Skeletal muscle satellite cell (primary cell): Measurements from ENCODE around the gene RET.
"Not testable (repeated sequence)": the region's sequence is repeated elsewhere in the genome, so short reads cannot be mapped to it uniquely, and the experiment has no call there.

Source experiments
- H3K27me3 ChIP-seq: 2 replicates; pipeline ENCODE4 v1.7.0; 2013; ENCODE audit warnings: low read length; ENCODE audit not compliant: control insufficient read depth, insufficient read depth
- H3K36me3 ChIP-seq: 2 replicates; pipeline ENCODE4 v1.7.0; 2013; ENCODE audit warnings: mild to moderate bottlenecking, control low read depth, low read length; ENCODE audit not compliant: insufficient read depth
- H3K4me1 ChIP-seq: 2 replicates; pipeline ENCODE4 v1.7.0; 2013; ENCODE audit warnings: low read length; ENCODE audit not compliant: control insufficient read depth, insufficient read depth
- H3K4me2 ChIP-seq: 2 replicates; pipeline ENCODE4 v1.7.0; 2013; ENCODE audit warnings: mild to moderate bottlenecking, low read length
- H3K4me3 ChIP-seq: 2 replicates; pipeline ENCODE4 v1.7.0; 2013; ENCODE audit warnings: low read length
- H3K9ac ChIP-seq: 2 replicates; pipeline ENCODE4 v1.7.0; 2013; ENCODE audit warnings: mild to moderate bottlenecking, low read depth, low read length, moderate library complexity
- H3K9me3 ChIP-seq: replicated peaks from 2 replicates; pipeline ENCODE4 v1.7.0; 2013; ENCODE audit warnings: mild to moderate bottlenecking, control low read depth, low read length

The RET gene

DNA sequence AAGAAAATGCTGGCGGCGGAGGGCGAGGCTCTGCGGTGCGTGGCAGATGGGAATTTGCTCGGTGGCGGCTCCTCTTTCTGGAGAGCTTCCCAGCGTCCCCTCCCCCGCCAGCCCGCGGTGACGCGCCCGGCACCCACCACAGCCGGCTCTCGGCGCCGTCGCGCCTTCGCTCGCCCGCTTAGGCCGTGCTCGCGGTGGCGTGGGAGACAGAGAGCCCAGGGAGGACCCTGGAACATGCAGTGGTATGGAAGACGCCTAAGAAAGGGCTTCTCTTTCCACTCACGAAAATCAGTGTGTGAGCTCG lies 60.8 kb downstream of the RET start:
- H3K4me2 ChIP-seq: peak overlapping the region; percentile 95
- H3K27me3 ChIP-seq: no peaks in the 10 kb centered on the region
- H3K4me3 ChIP-seq: peak overlapping the region; percentile 81
- H3K9me3 ChIP-seq: no peaks in the 10 kb centered on the region
- H3K9ac ChIP-seq: peak overlapping the region; percentile 99
- H3K4me1 ChIP-seq: peaks cover 30% of the 10 kb centered on the region
- H3K36me3 ChIP-seq: no peaks in the 10 kb centered on the region

DNA sequence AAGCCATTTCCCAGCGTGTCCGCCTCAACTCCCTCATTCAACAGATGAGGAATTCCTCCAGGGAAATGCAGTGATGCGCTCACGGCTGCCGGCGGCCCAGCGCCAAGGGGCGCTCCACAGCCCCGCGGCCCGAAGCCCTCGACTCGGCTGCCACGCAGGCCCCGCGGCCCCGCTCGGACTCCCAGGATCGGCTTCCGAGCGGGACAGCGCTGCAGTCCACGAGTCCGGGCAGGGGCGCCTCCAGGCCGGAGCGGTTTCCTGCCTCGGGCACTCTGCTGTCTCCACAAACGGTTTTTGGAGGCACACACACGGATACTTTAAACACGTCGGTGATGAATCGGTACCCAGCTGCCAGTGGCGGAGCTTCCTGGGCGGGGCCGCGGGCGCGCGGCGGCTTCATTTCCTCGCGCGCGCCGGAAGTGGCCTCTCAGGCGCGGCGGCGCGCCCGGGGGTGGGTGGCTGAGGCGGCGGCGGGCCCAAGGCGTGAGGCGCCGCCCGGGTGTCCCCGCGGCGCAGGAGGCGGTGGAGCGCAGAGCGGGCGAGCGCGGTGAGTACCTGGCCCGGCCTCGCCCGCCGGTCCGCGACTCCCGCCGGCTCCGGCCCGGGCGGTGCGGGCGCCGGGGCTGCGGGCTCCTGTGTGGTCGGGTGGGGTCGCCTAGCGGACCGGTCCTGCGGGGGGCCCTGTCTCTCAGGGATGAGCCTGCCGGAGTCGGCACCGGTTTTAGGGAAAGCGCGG lies 61.3 kb downstream of the RET start, which contains the start of gene CSGALNACT2:
TSS of gene CSGALNACT2 (plus strand) at position 425 of the 736 bp plus-strand sequence. CDS start 16,705 bp downstream, outside the sequence.
- Histone ChIP-seq H3K9ac (peak within 1 kb of the TSS; percentile 99), H3K36me3 (no peaks in the 10 kb centered on the region), H3K27me3 (no peaks in the 10 kb centered on the region), H3K9me3 (no peaks in the 10 kb centered on the region), H3K4me2 (peak within 1 kb of the TSS; percentile 95), H3K4me1 (peaks cover 36% of the 10 kb centered on the region), H3K4me3 (peak within 1 kb of the TSS; percentile 81)

DNA sequence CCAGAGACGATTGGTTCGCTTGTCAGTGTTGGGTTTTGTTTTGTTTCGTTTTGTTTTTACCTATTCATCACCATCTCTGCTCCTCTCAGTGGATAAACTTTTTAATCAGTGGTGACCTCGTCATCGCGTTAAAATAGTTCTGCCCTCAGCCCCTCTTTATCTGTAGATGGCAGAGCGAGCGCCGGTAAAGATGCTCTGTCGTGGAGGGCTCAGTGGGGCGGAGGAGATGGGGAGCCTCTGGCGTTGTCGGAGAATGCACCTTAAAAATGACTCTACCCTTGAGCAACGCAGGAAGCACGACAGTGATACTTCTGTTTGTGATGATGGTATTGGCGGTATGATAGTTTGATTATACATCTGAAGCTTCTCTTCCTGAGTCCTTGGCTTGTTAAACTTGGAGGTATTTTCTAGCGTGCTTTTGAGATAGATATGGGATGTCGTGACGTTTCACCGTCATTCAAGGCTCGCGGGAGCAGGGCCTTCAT lies 61.9 kb downstream of the RET start:
- Histone ChIP-seq H3K9me3 (no peaks in the 10 kb centered on the region), H3K4me2 (peak overlapping the region; percentile 95), H3K4me1 (peaks cover 41% of the 10 kb centered on the region), H3K4me3 (peak overlapping the region; percentile 81), H3K36me3 (no peaks in the 10 kb centered on the region), H3K9ac (peak overlapping the region; percentile 99), H3K27me3 (no peaks in the 10 kb centered on the region)

DNA sequence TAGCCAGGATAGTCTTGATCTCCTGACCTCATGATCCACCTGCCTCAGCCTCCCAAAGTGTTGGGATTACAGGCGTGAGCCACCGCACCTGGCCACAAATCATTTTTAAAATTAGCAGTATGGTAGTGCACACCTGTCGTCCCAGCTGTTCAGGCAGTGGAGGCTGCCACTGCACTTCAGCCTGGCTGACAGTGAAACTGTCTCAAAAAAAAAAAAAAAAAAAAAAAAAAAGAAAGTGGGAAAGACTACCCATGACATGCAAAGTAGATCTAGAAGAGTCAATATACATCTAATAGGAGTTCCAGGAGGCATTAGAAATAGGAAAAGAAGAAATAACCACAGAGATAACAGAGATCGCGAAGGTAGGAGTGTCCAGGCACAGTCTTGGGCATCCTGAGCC lies 64.6 kb downstream of the RET start:
- peaks cover 53% of the 10 kb centered on the region for H3K4me1 ChIP-seq

DNA sequence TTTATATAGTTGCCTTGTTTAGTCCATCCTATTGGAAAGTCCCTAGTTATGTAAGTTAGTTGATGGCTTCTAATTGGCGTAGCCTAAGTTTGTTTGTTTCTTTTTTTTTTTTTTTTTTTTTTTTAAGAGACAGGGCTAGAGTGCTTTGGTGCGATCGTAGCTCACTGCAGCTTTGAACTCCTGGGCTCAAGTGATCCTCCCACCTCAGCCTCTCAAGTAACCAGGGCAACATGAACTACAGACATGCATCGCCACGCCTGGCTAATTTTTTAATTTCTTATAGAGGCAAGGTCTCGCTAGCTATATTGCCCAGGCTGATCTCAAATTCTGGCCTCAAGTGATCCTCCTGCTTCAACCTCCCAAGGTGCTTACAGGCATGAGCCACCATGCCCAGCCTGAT lies 68.4 kb downstream of the RET start:
- Histone ChIP-seq H3K9me3 (no peaks in the 10 kb centered on the region), H3K9ac (no peak overlapping the region), H3K27me3 (no peaks in the 10 kb centered on the region), H3K36me3 (no peaks in the 10 kb centered on the region), H3K4me2 (no peak overlapping the region), H3K4me3 (no peak overlapping the region), H3K4me1 (peaks cover 39% of the 10 kb centered on the region)

More for the DNA sequence above, 64.6 kb downstream of the RET start:
- H3K27me3 ChIP-seq: no peaks in the 10 kb centered on the region
- no peaks in the 10 kb centered on the region for H3K9me3 ChIP-seq
- no peaks in the 10 kb centered on the region for H3K36me3 ChIP-seq
- peak overlapping the region; percentile 44 for H3K4me2 ChIP-seq
- H3K9ac ChIP-seq: no peak overlapping the region
- peak overlapping the region; percentile 42 for H3K4me3 ChIP-seq

DNA sequence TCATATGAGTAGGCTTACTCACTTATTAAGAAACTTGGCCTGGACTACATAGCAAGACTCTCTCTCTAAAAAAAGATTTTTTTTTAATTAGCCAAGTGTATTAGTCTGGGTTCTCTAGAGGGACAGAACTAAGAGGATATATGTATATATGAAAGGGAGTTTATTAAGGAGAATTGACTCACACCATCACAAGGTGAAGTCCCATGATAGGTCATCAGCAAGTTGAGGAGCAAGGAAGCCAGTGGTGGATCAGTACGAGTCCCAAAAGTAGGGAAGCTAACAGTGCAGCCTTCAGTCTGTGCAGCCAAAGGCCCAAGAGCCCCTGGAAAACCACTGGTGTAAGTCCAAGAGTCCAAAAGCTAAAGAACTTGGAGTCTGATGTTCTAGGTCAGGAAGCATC lies 69.1 kb downstream of the RET start:
- not testable (repeated sequence) for H3K4me2 ChIP-seq, H3K9ac ChIP-seq, H3K36me3 ChIP-seq, H3K27me3 ChIP-seq, H3K9me3 ChIP-seq, H3K4me3 ChIP-seq
- peaks cover 35% of the 10 kb centered on the region for H3K4me1 ChIP-seq

DNA sequence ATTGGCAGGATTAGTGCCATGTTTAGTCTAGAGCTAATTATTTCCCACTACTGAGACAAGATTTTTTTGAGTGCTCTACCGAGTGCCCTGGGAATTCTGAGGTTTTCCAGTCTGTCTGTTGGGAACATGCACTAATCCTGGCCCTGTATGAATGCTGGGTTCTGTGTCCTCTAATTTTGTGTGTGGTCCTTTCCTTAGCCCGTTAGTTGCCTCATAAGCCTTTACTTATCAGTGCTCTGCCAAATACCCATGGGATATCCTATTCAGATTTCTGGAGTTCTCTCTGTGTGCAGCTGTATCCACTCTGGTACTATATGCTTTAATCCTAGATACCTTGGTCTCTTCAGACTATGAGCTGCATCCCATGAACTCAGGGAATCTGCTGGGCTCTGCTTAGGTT lies 74.5 kb downstream of the RET start:
- peaks cover 22% of the 10 kb centered on the region for H3K4me1 ChIP-seq
- no peak overlapping the region for H3K4me2 ChIP-seq
- no peak overlapping the region for H3K4me3 ChIP-seq
- no peaks in the 10 kb centered on the region for H3K9me3 ChIP-seq
- H3K27me3 ChIP-seq: no peaks in the 10 kb centered on the region
- H3K9ac ChIP-seq: no peak overlapping the region
- peaks cover 7% of the 10 kb centered on the region for H3K36me3 ChIP-seq

DNA sequence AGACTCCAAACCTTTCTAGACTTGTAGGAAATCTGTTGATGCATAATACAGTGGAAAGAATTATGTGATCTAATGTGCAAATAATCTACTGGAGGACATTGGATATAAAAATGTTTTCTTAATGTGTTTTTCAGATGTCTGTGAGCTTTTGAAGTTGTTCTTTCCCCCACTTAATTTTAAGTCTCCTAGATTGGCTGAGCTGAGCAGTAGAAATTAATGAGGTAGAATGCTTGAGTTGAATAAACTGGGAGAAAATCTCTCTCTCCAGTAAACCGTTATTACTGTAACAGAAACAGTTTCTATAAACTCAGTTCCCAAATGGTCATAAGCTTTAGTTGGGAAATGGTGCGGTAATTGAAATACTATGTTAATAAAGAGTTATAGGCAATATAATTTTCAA lies 77.0 kb downstream of the RET start:
- Histone ChIP-seq H3K27me3 (no peaks in the 10 kb centered on the region), H3K4me2 (no peak overlapping the region), H3K9me3 (no peaks in the 10 kb centered on the region), H3K4me1 (peaks cover 28% of the 10 kb centered on the region), H3K36me3 (peaks cover 12% of the 10 kb centered on the region), H3K9ac (no peak overlapping the region), H3K4me3 (no peak overlapping the region)

DNA sequence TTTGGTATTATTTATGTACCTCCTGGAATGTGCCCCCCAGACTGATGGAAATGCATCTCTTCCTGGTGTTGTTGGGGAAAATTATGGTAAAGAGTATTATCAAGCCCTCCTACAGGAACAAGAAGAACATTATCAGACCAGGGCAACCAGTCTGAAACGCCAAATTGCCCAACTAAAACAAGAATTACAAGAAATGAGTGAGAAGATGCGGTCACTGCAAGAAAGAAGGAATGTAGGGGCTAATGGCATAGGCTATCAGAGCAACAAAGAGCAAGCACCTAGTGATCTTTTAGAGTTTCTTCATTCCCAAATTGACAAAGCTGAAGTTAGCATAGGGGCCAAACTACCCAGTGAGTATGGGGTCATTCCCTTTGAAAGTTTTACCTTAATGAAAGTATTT lies 78.4 kb downstream of the RET start:
- Histone ChIP-seq H3K36me3 (peaks cover 12% of the 10 kb centered on the region), H3K9ac (no peak overlapping the region), H3K4me2 (no peak overlapping the region), H3K4me1 (peaks cover 40% of the 10 kb centered on the region), H3K9me3 (no peaks in the 10 kb centered on the region), H3K4me3 (no peak overlapping the region), H3K27me3 (no peaks in the 10 kb centered on the region)

DNA sequence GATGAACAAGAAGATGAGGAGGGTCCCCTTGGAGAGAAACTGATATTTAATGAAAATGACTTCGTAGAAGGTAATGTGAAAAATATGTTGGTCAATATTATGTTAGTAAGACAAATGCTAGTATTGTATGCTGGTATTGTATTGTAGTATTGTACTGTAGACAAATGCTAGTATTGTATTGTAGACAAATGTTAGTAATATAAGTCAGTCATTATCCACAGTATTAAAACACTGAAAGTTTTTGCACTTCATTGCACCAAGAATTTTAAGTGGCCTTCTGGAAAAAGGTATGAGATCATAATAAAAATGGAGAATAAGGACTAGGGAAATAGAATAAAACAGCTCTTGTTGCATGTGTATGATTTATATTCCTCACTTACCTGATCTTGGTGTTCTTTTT lies 78.9 kb downstream of the RET start:
- H3K9me3 ChIP-seq: no peaks in the 10 kb centered on the region
- peaks cover 12% of the 10 kb centered on the region for H3K36me3 ChIP-seq
- no peak overlapping the region for H3K4me3 ChIP-seq
- no peak overlapping the region for H3K9ac ChIP-seq
- H3K27me3 ChIP-seq: no peaks in the 10 kb centered on the region
- no peak overlapping the region for H3K4me2 ChIP-seq
- peaks cover 45% of the 10 kb centered on the region for H3K4me1 ChIP-seq

DNA sequence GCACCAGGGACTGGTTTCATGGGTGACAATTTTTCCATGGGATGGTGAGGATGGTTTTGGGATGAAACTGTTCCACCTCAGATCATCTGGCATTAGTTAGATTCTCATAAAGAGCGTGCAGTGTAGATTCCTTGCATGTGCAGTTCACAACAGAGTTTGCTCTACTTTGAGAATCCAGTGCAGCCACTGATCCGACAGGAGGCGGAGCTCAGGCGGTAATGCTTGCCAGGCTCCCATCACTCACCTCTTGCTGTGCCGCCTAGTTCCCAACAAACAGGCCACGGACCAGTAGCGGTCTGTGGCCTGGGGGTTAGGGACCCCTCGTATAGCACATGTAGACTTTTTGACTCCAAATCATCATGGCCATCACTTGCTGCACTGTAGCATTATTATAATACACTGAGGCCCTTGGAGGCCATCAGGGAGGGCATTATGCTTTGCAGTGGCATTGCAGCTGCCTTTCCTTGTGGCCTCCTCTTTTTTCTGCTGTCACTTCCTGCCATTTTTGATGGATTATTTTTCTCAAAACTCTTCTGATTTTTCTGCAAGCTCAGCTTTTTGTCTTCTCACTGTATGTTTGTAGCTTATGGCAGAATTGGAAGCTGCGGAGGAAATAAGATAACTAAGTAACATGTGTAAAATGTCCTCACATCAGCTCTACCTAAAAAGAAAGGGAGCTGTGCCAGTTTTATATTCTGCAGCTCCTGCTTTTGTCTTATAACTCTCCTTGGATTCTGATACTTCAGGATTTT lies 79.9 kb downstream of the RET start:
- Histone ChIP-seq H3K9ac (no peak overlapping the region), H3K36me3 (peaks cover 20% of the 10 kb centered on the region), H3K4me1 (peaks cover 56% of the 10 kb centered on the region), H3K4me3 (no peak overlapping the region), H3K4me2 (no peak overlapping the region), H3K9me3 (no peaks in the 10 kb centered on the region), H3K27me3 (no peaks in the 10 kb centered on the region)
